HG03097 (cell line): Measurements from ENCODE around the gene ADAM23.

ENCODE experiments used
- ATAC-seq: cut with Tn5 transposase; IDR thresholded peaks from one replicate; pipeline ENCODE4 v1.9.1; 2021; ENCODE audit not compliant: unreplicated experiment, low FRiP score

The ADAM23 gene

DNA sequence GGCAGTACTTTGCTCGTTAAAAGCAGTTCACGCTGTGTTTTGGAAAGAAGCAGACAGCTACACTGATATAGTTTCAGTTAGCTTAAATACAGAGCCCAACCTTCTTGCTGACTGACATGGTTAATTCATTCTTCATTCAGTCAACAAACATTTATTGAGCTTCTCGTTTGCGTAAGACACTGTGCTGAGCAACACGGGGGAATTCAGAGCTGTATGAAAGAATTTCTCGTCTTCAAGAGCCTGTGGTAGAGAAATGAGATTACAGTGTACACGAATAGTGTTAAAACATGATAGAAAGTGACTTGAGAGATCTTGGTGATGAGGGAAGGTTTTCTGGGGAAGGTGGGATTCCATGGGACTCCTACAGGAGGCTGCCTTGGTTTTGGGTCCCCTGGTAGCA is 44.7 kb downstream of the ADAM23 start:
- no peak for ATAC-seq

DNA sequence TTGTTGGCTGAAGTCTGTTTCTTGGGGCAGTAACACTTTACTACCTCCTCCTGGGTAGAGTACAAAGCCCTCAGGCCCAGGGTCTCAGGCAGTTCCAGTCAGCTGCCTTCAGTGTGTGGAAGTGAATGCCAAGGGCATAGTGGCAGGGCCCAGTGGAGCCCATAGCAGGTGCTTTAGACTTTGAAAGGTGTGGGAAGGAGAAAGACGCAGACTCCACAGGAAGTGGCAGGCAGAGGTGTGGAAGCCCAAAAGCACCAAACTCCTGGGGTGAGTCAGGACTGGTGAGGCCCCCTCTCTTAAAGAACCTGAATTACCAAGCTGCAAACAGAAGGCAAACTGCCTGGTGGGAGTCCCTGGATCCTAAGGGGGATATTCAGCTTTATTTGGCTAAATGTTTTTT is 45.3 kb downstream of the ADAM23 start:
- ATAC-seq, result no peak

DNA sequence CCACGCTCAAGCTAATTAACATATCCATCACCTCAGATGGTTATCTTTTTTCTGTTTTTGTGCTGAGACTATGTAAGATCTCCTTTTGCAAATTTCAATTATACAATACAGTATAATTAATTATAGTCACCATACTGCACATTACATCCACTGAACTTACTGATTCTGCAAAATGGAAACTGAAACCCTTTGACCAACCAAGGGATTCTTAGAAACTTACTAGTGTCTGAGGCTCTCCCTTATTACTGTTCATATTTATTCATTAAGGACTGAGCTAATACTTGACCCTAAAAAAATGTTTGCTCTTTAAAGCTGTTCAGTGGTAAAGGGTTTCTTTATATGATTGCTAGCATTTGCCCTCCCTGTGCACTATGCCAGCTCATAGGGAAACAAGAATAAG is 50.7 kb downstream of the ADAM23 start:
- no peak for ATAC-seq

DNA sequence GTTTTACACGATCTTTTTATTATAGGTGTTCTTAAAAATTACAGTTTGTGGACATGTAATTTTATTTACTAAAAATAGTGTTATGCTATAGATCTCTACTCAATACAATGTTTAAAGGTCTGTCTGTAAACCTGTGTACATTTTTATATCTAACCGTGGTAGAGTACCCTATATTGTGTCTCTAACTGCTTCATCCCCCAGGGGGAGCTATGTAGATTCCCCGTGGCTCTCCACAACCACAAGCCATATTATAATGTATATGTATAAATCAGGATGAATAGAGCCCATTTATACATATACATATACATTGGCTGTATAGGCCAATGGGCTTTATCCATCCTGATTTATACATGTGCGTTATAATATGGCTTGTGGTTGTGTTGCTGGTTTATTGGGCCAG is 59.4 kb downstream of the ADAM23 start:
- no peak for ATAC-seq

DNA sequence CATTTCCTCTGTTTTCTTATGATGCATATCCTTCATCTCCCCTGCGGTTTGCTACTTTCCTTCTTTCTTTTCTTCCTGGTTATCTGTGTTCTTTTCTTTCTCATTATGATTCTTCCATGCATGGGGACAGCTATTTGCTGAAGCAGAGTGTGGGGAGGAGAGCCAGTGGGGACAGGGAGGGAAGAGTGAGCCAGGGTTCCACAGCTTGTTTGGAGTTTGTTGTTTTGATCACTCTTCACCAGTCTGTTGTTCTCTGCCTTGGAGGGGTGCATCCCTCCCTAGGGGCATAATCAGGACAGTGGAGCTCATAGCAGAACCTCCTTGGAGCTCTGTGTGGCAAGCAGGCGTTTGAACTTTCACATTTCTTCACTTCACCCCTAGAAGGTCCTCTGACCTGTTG is 68.0 kb downstream of the ADAM23 start:
- no peak for ATAC-seq

DNA sequence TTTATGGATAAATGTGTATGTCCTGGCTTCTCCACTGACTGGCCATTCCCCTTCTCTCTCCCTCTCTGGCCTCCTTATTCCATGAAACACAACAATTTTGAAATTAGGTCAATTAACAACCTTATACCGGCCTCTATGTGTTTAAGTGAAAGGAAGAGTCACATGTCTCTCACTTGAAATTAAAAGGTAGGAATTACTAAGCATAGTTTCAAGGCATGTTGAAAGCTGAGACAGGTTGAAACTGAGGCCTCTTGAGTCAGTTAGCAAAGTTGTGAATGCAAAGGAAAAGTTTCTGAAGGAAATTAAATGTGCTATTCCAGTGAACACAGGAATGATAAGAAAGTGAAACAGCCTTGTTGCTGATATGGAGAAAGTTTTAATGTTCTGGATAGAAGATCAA is 69.7 kb downstream of the ADAM23 start:
- no peak for ATAC-seq

DNA sequence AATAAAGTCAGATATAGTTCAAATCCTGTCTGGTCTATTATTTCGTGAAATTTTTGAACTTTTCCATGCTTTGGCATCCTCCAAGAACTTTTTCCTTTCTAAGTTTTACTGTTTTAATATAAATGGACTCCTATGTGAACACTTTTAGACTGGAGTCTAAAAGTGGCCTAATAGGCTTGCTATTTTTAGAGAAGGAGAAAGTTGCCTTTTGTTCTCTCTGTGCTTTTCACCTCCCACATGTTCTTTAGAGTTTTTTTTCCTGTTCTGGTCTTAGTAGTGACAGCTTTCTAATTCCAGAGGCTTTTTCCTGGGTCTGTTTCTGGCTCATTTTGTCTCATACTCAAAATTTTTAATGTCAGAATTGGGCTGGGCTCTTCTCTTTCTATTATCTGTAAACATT is 72.2 kb downstream of the ADAM23 start:
- ATAC-seq, result no peak

DNA sequence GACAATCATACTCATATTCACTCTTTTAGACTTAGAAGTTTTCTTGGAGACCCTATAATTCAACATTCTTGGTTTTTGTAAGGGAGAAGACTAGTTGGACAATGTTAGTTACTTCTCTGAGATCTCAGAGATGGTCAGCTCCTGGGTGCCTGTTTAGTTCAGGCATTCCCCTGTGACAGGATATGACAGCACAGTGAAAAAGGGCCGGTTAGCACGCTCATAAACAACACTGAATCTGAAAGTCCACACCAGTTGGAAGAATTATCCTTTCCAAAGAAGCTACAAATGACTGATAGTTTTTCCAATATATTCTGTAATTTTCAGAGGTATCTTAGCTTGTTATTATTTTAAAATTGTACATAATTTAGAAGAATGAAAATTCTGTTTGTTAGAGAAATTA is 75.7 kb downstream of the ADAM23 start:
- ATAC-seq, result no peak

DNA sequence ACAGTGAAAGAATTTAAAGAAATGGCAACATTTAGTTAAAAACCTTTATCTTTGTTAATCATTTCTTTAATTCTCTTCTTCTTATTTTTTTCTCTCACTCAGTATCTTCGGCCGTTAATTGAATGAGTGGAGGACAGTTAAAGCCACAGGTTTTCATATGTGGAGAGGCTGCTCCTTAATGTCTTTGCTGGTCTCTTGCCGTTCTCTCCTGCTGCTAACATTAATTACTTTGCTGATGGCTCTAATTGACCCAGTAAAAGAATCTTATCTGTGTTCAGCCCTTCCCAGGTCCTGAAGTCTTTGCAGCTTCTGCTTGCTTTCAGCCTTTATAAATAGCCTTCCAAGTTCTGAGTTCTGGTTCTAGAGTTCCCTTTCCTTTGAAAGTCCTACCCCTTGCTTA is 77.1 kb downstream of the ADAM23 start:
- no peak for ATAC-seq

DNA sequence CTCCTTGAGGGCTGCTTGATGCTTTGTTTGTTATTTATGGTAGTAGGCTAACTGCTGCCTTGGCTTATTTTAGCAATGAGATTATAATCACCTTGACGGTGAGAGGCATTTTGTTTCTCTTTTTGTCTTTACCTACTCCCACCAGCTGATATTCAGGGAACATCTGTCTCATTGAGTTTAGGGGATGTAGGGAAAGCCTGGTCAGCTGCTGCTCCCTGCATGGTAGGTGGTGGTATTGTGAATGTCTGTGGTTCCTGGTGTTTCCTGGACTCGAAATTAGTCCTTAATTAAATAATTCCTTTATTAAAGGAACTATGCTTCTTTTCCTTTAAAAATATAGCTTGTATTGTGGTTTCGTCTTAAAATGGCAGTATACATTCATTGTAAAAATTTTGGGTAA is 77.8 kb downstream of the ADAM23 start:
- ATAC-seq, result no peak

DNA sequence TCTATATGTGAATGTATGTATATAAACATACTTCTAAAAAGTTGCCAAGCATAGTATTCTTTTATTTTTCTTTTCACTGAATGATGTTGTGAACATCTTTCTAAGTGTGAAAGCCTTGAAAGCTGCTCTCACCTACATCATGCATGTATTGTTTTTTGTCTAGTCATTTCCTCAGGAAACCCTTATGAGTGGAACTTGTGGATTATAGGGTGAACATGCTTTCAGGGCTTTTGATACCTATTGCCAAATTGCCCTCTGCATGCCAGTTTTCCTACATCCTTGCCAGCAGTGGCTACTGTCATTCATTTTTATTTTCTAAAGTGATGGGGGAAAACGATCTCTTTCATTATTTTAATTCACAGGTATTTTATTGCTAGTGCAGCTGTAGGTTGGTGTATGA is 78.3 kb downstream of the ADAM23 start:
- ATAC-seq, result no peak

DNA sequence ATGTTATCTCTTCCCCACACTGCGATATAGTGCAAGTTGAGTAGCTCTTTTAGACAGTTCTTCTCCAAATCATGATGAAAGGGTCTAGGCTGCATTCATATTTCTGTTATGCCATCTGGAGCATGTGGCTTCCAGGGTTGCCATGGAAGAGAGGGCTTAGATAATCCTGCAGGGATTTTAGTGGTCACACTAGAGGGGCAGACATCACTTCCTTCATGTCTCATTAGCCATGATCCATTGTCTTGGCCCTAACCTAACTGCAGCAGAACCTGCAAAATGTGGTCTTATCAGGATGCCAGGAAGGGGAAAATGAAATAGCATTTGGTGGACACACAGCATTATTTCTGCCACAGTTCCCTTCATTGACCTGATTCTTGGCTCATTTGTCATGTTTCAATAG is 83.1 kb downstream of the ADAM23 start:
- no peak for ATAC-seq

DNA sequence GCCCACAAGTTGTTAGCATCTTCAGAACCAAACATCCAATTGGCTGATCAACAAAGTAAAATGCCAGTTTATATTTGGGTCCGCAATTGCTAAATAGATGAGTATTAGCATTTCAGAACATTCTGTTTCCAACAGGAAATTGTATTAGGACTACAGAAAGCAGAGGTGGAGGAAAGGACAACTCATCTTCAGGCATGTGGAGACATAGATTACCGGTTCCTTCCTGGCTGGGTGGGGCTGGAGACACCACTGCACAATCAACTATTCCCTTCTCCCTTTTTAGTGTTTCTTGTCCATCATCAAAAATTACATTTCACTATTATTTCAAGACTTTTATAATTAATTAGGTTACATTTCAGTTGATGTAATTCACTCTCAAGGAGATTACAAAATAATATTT is 83.8 kb downstream of the ADAM23 start:
- no peak for ATAC-seq

DNA sequence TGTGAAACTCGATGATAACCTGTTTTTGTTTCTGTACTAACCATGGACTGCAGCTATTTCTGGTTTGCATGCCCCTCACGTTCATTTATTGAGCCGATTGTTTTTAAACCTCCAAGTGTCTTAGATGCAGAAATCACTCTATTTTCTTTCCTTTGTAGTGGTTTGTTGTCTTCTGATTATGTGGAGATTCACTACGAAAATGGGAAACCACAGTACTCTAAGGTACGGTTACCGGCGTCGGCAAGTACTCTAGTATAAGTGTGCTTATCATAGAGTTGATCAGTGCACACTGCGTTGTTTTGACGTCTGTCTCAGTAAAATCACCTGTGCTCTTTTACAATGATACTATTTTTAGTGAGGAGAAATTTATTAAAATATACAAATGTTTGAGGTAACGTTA is 87.4 kb downstream of the ADAM23 start:
- no peak for ATAC-seq

DNA sequence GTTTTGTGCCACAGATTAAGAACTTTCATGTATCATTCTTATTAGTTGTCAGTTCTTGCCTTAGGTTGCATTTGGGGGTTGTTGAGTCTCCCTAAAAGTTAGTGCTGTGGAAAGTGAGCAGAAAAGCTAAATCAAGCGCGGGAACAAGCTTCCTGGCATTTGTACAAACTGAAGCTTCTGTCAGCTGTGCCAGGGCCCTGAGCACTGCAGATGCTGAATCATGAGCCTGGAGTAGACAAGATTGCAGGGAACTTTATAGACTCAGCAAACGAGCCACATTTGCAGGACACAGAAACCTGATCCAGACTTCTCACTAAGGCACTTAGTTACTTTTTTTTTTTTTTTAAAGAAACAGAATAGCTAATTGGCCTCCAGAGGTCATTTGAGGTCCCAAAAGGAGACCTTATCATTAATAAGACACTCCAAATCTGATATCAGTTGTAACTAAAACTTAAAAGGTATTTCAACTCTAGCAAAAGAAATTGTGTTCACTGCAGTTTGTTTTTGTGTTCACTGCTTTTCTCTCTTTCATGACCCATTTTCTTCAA is 88.7 kb downstream of the ADAM23 start:
- ATAC-seq, result no peak

DNA sequence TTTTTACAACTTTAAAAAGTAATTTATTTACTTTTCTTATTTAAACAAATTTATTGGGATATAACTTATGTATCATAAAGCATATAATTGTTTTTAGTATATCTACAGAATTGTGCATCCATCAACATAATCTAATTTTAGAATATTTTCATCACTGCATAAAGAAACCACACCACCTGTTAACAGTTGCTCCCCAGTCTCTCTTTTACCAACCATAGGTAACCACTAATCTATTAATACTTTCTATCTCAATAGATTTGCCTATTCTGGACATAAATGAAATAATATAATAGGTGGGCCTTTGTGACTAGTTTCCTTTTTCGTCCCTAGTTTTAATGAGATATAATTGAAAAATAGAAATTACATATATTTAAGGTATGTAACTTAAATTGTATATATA is 90.6 kb downstream of the ADAM23 start:
- no peak for ATAC-seq

DNA sequence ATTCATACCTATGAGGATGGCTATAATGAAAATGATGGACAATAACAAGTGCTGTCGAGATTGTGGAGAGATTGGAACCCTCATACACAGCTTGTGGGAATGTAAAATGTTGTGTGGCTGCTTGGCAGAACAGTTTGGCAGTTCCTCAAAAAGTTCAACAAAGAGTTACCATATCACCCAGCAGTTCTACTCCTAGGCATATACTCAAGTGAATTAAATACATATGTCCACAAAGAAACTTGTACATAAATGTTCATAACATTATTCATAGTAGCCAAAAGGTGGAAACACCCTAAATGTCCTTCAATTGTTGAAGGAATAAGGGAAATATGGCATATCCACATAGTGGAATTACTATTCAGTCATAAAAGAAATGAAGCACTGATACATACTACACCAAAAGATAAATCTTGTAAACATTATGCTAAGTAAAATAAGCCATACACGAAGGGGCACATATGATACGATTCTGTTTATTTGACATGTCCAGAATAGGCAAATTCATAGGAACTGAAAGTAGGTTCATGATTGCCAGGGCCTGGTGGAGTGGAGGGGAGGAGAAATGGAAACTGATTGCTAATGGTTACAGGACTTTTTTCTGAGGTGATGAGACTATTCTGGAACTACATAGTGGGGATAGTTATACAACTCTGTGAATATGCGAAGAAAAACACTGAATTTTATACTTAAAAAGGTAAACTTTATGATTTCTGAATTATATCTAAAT is 92.1 kb downstream of the ADAM23 start:
- no peak for ATAC-seq

DNA sequence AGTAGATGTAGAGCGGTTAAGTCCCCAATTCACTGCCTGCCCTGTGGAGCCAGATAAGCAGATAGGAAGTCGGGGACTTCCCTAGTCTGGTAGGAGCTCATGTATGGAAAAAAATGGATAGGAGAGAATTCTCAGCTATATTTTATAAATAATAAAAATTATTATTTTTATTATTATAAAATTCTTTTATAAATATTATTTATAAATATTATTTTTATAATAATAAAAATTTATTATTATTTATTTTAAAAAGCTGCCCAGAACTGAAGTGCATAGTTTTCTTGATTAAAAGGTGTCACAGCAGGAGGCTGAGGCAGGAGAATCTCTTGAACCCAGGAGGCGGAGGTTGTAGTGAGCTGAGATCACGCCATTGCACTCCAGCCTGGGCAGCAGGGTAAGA is 97.4 kb downstream of the ADAM23 start:
- no peak for ATAC-seq

DNA sequence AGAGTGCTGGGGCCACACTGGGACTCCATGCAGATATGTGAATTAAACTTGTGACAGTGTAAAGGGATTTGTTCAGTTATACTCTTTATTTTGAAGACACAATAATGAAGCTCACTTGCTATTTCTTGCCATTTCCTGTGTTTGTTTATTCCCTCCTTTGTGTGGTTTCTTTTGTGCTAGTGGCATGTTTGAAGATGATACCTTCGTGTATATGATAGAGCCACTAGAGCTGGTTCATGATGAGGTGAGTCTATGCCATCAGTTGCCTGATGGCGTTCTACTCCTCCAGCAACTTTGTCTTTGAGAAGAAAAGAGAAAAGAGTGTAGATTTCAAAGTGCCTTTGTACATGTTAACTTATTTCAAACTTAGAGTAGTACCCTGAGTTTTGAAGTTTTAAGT is 99.7 kb downstream of the ADAM23 start:
- no peak for ATAC-seq

DNA sequence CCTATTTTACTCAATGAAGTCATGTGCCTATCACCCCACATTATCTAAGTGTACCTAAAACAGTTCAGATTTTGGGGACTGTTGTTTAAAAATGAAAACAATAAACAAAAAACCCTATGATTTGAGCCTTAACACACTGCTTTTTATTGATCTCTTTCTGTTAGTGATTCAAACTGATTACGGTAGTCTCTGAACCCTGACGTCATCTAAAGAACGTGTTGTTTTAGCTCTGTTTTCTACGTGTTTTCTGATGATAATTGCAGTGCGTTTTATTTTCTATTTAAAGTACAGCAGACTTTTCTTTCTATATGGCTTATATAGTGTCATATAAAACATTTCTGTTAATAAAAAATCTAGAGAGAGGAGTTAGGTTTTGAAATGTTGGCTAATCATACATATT is 105.1 kb downstream of the ADAM23 start:
- no peak for ATAC-seq

DNA sequence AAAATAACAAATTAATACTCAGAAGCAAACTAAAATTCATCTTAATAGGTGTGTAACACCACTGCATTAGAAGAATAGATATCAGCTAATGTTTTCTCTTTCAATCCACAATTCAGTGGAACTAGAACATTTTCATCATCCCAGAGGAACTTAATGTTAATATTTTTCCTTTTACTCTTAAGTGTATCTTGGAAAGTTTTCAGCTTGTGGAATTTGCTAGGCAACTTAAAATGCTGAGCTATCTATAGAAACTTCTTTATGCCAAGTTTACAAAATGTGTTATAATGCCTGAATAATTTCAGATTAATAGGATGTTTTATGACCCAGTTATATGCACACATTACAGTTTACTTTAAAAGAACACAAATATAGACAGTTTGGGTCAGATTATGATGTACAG is 112.4 kb downstream of the ADAM23 start:
- ATAC-seq, result no peak

DNA sequence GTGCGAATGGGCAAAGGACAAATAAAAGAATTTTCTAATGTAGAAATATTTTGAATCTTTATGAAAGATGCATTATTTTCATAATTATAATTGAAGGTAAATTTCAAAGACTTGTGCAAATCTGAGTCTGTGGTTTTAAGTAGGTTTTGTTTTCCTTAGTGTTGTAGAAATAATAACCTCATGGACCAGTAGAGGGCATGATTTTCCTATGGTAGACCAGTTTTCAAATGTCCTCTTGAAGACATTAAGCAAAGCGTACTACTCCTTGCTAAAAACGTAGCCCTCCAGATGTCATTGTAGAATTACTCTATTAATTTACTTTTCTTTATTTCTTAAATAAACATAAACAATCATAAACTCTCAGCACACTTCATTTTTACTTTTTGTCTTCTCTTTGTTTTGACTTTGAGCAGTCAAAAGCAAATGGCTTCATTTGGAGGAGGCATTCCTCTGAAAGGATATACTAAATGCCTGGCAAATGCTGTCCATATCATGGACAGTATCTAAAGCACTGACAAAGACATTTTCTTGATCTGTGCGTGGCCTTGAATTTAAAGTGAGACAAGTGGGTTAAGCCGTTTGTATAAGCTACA is 113.1 kb downstream of the ADAM23 start:
- ATAC-seq, result no peak
